NCI-H1417 (cell line): ENCODE measurements around the gene CERS6.
"Not testable (repeated sequence)": the region's sequence is repeated elsewhere in the genome, so short reads cannot be mapped to it uniquely, and the experiment has no call there.

ENCODE experiments used
- DNase-seq, 3 experiments: peaks; one replicate each; lab custom pipeline; 2025; lab: John Stamatoyannopoulos, UW

The CERS6 gene

DNA sequence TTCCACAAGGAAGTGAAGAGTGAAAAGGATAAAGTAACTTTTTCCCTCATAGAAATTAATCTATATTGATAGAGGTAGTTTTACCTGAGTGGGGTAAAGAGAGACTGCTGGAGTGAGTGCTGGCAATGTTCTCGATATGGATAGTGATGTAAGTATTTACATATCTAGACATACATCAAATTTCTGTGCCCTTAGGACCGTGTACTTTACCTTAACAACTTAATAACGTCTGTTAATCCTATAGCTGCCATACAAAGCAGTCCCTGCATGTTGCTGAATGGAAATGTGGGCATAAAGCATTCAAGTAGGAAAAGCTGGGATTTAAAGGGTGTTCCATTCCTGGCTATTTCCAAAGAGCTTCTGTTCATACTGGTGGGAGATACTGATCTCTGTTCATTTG, 184.0 kb downstream of the CERS6 start:
- DNase-seq: no peak

DNA sequence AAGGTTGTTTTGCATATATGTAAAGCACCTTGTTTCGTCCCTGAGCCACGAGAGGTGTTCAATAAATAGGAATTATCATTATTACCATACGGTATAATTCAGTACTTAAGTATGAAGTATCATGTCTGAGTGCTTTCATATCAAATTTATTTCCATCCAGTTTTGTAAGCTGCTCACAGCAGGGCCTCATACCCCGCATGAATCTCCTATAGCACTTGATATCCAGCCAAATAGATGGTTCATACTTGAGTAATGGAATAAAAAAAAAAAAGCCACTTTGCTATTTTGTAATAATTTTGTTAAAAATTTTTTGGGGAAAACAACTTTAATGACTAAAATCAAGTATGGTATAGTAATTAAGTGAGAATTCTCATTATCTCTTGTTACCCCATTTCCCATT, 185.6 kb downstream of the CERS6 start:
- no peak for DNase-seq

DNA sequence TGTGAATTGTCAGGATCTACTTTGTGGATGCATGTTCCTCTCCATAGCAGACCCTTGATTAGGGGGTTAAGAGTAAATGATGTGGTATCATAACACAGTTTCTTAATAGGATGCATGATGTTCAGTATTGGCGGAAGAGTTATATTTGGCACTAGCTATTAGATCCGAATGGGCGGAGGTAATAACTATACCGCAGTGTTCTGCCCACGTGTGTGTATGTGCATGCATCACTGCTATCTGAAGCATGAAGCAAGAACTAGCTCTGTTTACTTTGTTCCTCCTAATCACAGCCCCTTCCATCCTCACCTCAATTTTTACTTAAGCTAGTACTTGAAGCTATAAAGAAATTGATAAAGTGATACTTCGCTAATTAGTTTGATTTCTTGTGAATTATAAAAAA, 186.8 kb downstream of the CERS6 start:
- DNase-seq: peak in 1 of 3 experiments; percentile 14

DNA sequence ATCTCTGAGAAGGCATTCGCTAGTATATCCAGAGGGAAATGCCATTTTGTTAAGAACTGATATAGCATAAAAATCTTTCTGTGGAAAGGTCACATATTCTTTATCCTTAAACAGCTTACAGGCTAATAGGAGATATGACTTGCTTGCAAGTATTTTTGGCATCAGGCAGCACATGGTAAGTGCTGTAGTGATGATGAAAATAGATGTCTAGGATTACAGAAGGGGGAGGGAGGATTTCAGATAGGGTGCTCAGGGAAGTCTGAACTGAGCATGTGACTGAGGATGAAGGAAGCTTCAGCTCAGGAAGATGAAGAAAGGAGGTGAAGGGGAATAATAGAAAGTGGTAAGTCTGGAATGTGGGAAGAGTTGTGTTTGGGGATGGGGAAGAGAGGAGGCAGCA, 187.9 kb downstream of the CERS6 start:
- DNase-seq: no peak

DNA sequence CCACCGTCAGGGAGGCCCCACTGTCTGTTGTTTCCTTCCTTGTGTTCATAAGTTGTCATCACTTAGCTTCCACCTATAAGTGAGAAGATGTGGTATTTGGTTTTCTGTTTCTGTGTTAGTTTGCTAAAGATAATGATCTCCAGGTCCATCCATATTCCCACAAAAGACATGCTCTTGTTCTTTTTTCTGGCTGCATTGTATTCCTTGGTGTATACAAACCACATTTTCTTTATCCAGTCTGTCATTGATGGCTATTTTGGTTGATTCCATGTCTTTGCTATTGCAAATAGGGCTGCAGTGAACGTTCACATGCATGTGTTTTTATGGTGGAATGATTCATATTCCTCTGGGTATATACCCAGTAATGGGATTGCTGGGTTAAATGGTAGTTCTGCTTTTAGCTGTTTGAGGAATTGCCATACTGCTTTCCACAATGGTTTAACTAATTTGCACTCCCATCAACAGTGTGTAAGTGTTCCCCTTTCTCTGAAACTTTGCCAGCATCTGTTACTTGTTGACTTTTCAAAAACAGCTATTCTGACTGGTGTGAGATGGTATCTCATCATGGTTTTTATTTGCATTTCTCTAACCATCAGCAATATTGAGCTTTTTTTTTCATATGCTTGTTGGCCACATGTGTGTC, 189.7 kb downstream of the CERS6 start:
- DNase-seq: no peak

DNA sequence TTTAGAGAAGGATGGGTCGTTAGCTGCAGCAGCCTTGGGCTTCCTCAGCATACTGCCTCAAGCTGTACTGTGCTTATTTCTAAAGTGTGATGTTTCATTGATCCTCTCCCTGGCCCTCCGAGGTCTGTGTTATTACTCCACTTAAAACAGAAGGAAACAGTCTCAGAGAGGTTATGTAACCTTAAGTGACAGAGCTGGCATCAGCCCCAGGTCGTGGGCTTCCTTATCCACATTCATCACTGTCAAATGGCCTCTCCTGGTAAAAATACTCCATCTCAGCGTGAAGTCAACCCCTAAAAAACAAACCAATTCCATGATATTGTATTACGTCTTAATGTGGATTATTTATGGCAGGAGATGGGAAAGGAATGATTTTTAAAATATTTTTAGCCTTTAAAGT, 193.0 kb downstream of the CERS6 start:
- DNase-seq: peak in 1 of 3 experiments; percentile 2

DNA sequence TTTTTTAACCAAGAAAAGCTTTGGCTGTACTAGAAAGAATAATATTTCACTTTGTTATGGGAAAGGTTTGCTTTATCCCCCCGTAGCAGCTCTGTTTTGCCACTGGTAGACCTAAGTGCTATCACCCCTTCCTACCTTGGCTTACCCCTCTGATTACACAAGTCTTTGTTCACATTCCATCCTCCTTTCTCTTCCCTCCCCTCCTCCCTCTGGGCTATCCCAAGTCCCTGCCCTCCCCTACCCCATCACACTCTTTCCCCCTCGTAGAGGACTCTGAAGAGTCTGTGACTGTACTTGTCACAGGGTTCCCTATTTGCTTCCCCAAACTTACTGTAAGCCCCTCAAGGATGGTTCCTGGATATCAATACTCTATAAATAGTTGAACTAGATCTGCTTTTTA, 193.5 kb downstream of the CERS6 start:
- no peak for DNase-seq

DNA sequence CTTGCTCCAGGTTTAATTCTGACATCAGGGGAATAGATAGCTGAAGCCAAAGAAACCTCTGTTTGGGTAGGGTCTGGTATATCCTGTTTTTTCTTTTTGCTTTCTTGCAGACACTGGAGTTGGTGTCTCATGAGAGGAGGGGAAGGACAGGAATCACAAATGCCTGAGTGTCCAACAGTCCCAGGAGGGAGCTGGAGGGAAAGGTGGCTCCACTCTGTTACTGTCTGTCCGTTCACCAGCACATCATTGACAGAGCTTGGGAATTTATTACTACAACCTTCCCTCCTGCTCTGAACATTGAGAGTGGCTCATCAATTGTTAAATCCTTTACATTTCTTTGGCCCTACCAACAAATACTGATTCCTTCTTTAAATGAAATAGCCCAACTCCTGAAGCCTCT, 194.1 kb downstream of the CERS6 start:
- no peak for DNase-seq

DNA sequence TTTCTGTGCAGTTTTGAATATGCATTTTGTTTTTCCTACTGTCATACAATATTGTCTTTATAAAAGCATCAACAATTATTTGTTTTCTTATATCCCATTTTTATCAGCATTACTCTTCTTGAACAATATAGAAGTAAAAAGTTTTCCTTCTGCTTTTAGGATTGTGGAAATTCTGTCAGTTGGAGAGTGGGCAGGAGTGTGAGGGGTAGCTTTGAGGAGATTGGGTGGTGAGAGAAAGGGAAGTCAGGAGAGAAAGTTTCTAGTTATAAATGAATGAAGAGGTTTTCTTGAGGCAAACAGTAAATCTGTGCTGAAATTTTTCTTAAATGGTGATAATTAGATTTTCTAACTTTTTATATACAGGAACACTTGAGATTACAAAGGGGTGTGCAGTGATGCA, 194.7 kb downstream of the CERS6 start:
- no peak for DNase-seq

DNA sequence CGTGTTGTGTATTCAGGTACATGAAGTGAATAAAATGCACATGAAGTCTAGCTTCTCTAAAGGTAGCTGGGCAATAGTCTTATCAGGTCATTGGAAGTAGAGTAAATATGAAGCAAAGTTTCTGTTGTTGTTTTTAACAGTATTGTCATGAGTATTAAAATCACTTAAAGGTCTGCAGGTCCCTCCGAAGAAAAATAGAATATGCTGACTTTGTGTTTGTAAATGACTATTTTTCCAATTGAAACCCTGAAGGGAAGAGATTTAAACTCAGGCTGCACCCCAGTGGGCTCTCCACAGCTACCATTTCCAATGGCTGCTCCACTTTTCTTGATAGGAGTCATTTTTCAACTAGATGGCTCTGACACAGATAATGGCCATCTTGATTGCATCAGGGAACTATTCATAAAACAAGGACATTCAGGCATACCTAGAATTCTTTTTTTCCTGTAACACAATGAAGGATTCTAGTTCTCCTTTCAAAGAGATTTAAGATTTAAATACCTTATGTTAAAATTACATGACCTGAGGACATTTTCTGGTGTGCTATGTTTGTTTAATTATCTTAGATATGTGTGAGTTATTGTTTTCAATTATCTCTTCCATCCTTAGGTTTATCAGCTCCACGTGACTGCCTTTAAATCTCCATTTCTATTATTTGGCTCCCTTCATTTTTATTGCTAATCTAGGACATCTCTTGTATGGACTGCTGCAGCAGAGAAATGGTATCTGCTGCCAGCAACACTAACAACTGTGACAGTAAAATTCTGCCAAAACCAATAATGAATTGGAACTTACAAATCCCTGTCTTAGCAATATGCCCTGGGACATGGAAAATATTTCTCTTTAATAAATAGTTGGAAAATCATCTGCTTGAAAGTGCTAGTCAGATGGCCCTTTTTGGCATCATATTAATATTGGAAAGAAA, 197.2 kb downstream of the CERS6 start:
- no peak for DNase-seq

DNA sequence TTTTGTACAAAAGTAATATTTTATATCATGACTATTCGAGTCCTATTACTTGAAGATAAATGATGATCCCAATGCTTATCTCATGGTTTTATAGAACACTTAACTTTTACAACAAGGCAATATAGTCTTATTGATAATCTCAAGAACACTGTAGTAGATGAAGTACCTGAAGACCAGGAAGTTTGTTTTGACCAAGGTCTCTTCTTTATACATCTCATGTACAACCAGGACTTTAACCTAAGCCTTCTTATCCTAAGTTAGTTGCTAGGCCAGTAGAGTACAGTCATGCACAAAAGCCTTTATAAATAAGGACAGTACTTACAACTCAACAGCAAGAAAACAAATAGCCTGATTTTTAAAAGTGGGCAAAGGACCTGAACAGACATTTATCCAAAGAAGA, 198.6 kb downstream of the CERS6 start:
- no peak for DNase-seq

DNA sequence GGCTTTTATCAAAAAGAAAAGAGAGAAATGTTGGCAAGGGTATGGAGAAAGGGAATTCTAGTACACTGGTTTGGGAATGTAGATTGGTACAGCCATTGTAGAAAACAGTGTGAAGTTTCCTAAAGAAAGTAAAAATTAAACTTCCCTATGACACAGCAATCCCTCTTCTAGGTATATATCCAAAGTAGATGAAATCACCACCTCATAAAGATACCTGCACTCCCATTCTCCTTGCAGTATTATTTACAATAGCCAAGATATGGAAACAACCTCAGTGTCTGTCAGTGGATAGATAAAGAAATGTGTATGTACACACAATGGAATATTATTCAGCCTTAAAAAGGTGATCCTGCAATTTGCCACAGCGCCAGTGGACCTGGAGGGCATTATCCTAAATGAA, 199.1 kb downstream of the CERS6 start:
- no peak for DNase-seq

DNA sequence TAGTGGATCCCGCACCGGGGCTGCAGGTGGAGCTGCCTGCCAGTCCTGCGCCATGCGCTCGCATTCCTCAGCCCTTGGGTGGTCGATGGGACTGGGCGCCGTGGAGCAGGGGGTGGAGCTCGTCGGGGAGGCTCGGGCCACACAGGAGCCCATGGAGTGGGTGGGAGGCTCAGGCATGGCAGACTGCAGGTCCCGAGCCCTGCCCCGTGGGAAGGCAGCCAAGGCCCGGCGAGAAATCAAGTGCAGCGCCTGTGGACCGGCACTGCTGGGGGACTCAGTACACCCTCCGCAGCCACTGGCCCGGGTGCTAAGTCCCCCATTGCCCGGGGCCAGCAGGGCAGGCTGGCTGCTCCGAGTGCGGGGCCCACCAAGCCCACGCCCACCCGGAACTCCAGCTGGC, 201.3 kb downstream of the CERS6 start:
- not testable (repeated sequence) for DNase-seq

DNA sequence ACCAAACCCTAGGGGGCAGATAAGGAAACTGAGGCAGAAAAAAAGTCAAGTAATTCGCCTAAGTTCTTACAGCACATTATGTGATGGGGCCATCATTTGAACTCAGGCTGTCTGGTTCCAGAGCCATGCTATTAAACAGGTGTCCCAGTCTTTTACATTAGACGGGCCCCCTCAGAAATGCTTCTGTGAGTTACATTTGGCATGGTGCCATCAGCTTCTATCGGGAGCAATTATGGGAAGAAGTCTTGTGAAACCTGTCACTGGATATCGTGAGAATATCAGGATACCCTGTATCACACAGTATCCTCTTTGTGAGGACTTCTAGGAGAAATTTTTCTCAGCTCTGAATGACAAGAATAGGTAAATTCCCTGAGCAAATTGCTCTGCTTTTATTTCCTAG, 202.6 kb downstream of the CERS6 start:
- DNase-seq: peak in 1 of 3 experiments; percentile 0

DNA sequence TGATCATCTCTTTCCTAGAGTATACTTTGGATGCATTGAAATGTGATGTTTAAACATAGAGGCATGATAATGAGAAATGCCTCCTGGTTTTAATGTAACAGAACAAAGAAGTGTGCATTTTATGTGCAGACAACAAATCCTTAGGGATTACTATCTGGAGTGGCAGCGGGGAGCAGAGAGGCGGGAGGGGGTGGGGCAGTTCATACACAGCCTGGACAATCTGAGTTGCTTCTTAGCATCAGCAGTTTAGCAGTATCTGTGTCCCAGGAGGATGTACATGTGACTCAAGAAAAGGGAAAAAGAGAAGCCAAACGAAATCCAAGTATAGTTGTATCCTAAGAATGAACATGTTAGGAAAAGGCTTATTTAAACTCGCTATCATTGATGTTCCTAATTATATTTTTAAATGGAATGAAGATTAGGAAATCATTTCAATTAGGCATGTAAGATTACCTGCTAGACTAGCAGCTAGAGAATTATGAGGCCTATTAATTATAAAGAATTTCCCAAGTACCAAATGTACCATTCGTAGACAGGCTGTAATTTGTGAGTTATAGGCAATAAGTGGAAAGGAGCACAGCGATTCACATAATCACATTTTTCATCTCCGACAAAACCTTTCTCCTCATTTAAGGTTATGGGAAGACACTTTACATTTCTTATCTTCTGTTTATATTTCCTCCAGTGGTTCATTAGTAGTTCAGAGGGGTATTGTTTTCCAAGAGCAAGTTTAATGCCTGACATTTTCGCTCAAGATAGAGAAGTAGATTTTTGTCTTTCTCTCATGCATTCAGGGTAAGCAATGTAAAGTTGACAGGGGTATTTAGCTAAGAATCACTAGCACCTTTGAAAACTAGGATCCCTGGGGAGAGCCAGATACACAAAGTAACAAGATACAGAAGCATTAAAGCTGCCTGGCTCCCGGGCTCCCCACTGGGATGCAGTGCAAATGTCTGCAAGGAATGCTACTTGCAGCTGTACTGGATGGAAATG, 205.1 kb downstream of the CERS6 start:
- peak; percentile 15 to 64 (median 44) for DNase-seq

DNA sequence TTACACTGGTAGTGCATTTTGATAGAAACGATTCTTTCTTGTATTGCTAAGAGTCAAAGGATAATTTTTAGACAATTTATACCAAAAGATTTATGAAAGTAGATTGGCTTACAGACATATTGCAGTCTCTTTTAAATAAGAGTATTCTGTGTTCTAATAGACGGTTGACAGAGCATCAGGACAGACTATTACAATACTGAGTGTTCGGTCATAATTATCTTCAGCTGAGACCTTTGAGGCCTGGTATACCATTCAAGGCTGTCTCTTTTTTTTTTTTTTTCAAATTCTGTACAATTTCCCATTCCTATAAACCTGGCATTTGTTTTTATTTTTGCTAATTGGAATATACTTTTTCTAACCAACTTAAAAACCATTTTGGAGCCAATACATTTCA, 205.8 kb downstream of the CERS6 start:
- peak in 1 of 3 experiments; percentile 41 for DNase-seq

DNA sequence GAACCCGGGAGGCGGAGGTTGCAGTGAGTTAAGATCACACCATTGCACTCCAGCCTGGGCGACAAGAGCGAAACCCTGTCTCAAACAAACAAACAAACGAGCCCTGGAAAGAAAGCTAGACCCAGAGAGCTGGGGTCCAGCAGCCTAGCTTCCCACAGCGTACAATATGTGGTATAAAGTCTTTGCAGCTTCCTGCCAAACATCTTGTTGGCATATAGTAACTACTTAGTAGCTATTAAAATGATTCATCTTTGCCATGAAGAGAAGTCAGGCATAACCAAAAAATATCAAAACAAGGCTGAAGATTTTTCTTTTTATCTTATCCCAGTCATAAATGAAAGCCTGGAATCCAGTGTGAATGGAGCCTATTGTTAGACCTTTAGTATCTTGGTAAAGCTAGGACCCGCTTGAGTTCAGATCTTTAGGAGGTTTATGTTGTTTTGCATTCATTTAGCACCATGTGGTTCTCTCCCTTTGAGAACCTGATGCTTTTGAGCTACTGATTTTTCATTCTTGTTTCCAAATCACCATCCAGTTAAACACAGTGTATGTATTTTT, 206.7 kb downstream of the CERS6 start:
- peak in 1 of 3 experiments; percentile 4 for DNase-seq

DNA sequence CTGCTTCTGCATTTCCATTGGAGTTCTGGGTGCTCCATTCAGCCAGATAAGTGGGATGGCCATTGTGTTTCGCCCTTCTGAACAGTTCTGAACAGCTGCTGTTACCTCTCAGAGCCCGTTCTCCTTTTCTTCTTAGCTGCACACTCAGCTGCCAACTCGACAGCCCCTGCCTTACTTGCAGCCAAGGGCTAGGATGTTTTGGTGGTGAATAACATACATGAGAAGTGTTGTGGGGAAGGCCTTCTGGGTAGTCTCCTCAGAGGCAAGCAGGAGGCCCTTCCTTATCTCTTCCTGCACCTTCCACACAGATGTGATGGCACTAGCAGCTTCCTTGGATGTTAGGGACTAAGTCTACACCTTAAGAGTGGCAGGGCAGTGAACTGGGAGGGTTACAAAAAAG, 207.9 kb downstream of the CERS6 start:
- DNase-seq: peak in 1 of 3 experiments; percentile 49

DNA sequence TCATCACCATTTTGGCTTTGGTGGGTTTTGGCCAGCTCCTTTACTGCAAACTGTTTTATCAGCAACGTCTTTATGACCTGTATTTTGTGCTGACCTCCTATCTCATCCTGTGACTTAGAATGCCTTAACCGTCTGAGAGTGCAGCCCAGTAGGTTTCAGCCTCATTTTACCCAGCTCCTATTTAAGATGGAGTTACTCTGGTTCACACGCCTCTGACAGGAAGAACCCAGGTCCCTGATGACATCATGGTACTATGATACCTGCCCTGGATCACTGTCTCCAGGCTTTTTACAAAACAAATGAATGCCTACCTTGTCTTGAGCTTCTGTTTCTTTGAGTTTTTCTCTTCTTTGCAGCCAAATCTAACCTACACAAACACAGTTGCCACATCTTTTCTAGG, 208.6 kb downstream of the CERS6 start:
- DNase-seq: not testable (repeated sequence)

DNA sequence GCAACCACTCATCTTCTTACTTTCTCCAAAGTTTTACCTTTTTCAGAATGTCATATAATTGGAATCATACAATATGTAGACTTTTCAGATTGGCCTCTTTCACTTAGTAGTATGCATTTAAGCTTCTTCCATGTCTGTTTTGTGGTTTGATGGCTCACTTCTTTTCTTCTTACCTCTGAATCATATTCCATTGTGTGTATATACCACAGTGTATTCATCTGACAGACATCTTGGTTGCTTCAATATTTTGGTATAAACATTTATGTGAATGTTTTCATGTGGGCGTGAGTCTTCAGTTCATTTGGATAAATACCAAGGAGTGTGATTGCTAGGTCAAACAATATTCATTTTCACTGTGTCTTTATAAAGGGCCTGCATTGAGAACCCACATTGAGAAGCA, 210.3 kb downstream of the CERS6 start:
- DNase-seq: no peak

DNA sequence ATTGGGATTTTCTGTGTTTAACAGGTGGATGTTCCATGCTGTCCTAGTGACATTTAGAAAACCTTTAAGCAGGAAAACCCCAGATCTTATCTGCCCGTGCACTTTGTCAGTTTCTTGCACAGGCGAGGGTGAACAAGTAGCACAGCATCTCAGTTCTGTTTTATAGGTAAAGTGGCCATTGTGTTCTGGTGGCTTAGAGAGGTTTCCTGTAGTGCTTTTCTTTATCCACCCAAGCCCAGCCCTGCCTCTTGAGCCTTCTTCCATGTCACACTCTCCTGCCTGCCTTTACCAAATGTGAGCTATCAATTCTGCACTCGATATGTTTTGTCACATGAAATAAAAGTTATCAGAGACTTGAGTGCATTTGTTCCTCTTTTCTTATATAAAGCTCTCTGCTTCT, 211.1 kb downstream of the CERS6 start:
- peak in 1 of 3 experiments; percentile 65 for DNase-seq

DNA sequence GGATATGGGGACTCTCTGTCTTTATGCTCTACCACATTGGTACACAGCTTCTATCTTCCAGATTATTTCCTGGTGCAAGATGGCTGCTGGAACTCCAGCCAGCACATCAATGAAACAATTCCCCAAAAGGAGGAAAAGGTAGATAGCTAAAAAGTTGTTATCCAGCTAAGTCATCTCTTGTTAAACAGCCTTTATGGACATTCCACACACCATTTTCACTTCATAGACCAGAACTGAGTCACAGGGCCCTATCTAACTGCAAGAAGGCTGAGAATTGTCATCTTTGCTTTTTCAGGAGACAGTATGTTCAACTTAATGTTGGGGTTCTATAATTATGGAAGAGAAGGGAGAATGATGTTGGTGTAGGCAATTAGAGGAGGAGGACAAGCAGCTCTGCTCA, 213.1 kb downstream of the CERS6 start:
- DNase-seq: no peak
